Brain microvascular endothelial cell (primary cell): Measurements from ENCODE around the gene SCN10A.

ENCODE experiments used
- DNase-seq: peaks from one replicate; pipeline ENCODE4 v3.0.0-alpha.2; 2020
- H3K27ac ChIP-seq: fragments of 250-450 bp; sonication (Bioruptor Pico); 2 replicates; pipeline ENCODE4 v1.5.1; 2020; ENCODE audit warnings: mild to moderate bottlenecking, moderate library complexity
- H3K27me3 ChIP-seq: fragments of 250-450 bp; sonication (Bioruptor Pico); replicated peaks from 2 replicates; pipeline ENCODE4 v1.5.1; 2020; ENCODE audit warnings: mild to moderate bottlenecking
- H3K36me3 ChIP-seq: fragments of 250-450 bp; sonication (Bioruptor Pico); replicated peaks from 2 replicates; pipeline ENCODE4 v1.5.1; 2020; ENCODE audit warnings: mild to moderate bottlenecking
- H3K4me3 ChIP-seq: 2 replicates; pipeline ENCODE4 v1.5.1; 2011; ENCODE audit warnings: low read depth, mild to moderate bottlenecking, control low read depth, low read length, moderate library complexity
- in situ Hi-C: cut with HindIII; loops from 2 replicates; pipeline ENCODE4 v1.10.0; 2017; ENCODE audit warnings: low sequenced_read_pairs, low pct_ligation_motif_present
- TF ChIP-seq, protein P1 (sequence below): IDR thresholded peaks from 2 replicates; pipeline ENCODE4 v1.5.1; 2011; ENCODE audit warnings: low read depth, mild to moderate bottlenecking, moderate library complexity, low read length, control low read depth, inconsistent platforms; ENCODE audit errors: missing control alignments

The SCN10A gene

DNA sequence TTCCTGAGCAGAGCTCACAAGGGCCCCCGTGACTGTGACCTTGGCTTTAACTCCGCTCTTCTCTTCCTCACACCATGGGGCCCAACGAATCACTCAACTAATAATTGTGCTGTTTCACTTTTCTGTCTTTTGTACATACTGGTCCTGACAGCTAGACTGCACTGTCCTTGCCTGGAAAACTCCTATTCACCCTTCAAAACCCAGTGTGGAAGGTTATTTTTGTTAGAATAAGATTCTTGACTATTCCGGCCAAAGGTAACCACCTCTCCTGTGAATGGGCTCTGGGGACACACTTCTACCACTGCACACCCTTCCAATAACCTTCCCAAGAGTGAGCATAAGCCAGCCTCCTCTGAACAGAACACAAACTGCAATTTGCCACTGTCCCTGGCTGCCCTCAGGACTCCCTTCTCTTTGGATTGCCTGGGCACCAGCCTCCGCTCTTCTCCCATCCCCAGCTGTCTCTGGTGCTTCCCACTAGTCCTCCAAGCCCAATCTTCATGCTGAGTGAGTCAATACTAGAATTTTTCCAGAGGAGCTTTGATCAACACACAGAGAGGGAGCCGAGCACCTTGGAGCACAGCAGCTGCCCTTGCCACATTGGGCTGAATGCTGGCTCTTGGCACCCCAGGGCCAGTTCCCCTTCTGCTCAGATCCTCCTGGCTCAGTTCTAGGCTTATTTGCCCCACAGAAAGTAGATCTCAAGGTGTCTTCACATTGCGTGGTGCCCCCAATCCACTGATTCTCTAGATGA lies 168.6 kb downstream of the SCN10A start:
- no peaks in the 10 kb centered on the region for H3K36me3 ChIP-seq
- TF ChIP-seq, protein P1, sequence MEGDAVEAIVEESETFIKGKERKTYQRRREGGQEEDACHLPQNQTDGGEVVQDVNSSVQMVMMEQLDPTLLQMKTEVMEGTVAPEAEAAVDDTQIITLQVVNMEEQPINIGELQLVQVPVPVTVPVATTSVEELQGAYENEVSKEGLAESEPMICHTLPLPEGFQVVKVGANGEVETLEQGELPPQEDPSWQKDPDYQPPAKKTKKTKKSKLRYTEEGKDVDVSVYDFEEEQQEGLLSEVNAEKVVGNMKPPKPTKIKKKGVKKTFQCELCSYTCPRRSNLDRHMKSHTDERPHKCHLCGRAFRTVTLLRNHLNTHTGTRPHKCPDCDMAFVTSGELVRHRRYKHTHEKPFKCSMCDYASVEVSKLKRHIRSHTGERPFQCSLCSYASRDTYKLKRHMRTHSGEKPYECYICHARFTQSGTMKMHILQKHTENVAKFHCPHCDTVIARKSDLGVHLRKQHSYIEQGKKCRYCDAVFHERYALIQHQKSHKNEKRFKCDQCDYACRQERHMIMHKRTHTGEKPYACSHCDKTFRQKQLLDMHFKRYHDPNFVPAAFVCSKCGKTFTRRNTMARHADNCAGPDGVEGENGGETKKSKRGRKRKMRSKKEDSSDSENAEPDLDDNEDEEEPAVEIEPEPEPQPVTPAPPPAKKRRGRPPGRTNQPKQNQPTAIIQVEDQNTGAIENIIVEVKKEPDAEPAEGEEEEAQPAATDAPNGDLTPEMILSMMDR: no peak
- in situ Hi-C loops: no loop called here
- no peak overlapping the region for H3K4me3 ChIP-seq
- peaks cover 7% of the 10 kb centered on the region for H3K27me3 ChIP-seq
- DNase-seq: no peak
- no peak overlapping the region for H3K27ac ChIP-seq
